ENCODE results near the gene POLRMT.
"Not testable (repeated sequence)": the region's sequence is repeated elsewhere in the genome, so short reads cannot be mapped to it uniquely, and the experiment has no call there.

POLRMT gene

DNA sequence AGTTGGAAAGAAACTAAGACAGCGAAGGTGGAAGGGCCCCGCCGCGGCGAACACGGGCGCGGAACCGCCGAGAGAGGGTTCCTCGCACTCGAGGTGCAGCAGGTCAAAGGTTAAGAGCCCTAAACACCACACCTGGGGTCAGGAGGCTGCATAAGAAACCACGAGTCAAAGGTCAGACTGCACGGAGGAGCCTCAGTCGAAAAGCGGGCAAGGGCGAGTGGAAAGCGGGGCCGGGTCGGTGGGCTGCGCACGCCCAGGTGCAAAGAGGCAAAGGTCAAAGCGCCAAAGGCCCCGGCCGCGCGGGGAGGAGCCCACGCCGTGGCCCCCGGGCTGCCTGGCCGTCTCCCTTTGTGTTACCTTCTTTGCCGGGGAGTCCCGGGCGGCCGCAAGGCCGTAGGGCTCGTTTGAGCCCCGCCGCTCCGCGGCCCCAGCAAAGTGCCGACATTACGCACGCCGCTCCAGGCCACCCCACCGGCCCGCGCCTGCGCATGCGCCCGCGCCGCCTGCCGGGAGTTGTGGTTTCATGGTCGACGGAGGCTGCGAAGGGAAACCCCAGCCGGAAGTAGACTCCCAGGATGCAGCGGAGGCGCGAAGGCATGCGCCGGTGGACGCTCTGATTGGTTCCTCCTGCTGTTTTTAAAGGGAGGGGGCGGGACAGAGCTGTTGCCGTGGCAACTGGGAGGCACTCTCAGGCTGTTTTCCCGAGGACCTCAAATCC, at the start of gene POLRMT:
POLRMT (minus strand) TSS at position 470 of the 718 bp plus-strand sequence; CDS start at position 445, 25 bp downstream.
- DNase-seq: peak; percentile 98

DNA sequence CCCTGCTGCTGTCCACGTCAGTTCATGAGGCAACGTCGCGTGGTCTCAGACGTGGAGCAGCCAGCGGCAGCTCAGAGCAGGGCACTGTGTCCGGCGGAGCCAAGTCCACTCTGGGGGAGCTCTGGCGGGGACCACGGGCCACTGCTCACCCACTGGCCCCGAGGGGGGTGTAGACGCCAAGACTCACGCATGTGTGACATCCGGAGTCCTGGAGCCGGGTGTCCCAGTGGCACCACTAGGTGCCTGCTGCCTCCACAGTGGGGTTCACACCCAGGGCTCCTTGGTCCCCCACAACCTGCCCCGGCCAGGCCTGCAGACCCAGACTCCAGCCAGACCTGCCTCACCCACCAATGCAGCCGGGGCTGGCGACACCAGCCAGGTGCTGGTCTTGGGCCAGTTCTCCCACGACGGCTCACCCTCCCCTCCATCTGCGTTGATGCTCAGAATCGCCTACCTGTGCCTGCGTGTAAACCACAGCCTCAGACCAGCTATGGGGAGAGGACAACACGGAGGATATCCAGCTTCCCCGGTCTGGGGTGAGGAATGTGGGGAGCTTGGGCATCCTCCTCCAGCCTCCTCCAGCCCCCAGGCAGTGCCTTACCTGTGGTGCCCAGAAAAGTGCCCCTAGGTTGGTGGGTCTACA, 49.5 kb upstream of the POLRMT start:
- DNase-seq: no peak

DNA sequence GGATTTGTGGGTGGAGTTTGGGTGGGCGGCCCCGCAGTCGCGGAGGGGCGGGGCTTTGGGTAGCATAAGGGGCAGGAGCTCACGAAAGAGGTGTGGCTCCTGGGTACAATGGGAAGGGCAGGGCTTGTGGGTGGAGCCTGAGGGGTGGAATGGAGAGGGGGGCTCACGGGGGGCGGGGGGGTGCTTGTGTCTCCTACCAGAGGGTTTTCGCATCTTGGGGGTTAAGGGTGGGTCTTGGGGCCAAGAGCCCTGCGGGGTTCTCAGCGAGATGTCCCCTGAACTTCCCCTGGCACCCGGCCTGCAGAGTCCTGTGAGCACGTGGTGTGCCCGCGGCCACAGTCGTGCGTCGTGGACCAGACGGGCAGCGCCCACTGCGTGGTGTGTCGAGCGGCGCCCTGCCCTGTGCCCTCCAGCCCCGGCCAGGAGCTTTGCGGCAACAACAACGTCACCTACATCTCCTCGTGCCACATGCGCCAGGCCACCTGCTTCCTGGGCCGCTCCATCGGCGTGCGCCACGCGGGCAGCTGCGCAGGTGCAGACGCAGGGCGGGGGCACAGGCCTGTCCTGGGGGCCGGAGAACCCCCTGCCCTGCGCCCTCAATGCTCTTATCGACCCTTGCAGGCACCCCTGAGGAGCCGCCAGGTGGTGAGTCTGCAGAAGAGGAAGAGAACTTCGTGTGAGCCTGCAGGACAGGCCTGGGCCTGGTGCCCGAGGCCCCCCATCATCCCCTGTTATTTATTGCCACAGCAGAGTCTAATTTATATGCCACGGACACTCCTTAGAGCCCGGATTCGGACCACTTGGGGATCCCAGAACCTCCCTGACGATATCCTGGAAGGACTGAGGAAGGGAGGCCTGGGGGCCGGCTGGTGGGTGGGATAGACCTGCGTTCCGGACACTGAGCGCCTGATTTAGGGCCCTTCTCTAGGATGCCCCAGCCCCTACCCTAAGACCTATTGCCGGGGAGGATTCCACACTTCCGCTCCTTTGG, 48.0 kb upstream of the POLRMT start:
- no peak for DNase-seq

DNA sequence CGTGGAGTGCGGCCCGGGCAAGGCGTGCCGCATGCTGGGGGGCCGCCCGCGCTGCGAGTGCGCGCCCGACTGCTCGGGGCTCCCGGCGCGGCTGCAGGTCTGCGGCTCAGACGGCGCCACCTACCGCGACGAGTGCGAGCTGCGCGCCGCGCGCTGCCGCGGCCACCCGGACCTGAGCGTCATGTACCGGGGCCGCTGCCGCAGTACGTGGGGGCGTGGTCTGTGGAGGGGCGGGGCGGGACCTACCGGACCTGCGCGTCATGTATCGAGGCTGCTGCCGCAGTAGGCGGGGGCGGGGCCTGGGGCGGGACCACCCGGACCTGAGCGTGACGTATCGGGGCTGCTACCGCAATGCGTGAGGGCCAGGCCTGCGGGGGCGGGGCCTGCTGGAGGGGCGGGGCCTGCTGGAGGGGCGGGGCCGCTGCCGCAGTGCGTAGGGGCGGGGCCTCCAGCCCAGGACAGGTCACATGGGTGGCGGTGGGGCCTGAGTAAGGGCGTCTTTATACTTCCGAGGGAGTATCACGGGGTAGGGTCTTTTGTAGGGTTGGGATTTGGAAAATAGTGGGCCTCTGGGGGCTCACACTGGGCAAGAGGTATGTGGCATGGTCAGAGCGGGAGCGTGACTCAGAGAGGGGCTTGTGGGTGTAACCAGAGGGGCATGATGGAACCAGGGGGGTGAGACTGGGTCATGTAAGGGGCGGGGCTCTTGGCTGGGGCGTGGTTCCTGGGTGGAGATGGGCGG, 47.1 kb upstream of the POLRMT start:
- DNase-seq: peak; percentile 100

DNA sequence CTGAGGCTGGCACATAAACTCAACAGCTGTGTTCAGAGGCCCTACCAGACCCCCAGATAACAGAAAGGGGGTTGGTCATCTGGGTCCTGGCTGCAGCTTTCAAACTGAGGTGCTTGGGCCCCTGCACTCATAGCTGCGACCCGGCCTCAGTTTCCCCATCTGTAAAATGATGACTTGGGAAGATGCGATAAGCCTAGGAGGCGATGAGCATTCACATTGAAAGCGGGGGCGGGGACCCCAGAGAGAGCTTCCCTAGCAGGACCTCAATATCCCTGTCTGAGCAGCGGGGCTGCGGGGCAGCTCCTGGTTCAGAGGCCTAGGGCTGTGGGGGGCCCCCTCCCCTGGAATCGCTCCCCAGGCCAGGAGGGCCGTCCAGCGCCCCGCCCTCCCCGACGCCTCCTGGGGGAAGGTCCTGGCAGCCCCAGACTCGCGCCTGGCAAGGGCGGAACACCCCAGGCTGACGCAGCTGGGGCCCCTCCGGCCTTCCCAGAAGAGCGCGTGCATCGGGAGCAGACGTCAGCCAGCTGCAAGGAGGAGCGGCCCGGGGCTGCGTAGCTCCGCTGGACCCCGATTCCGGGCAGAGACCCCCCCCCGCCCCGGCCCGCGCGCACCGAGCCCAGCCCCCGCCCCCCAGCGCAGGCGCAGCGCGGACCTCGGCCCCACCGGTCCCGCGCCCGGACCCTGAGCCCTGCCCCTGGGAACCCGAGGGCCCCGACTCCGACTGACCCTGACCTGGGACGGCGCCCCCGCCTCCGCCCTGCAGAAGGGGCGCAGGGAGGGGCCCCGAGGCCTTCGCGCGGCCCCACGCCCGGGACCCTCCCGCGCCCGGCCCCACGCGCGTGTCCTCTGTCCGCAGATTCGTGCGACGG, 46.3 kb upstream of the POLRMT start:
- DNase-seq: peak; percentile 45

DNA sequence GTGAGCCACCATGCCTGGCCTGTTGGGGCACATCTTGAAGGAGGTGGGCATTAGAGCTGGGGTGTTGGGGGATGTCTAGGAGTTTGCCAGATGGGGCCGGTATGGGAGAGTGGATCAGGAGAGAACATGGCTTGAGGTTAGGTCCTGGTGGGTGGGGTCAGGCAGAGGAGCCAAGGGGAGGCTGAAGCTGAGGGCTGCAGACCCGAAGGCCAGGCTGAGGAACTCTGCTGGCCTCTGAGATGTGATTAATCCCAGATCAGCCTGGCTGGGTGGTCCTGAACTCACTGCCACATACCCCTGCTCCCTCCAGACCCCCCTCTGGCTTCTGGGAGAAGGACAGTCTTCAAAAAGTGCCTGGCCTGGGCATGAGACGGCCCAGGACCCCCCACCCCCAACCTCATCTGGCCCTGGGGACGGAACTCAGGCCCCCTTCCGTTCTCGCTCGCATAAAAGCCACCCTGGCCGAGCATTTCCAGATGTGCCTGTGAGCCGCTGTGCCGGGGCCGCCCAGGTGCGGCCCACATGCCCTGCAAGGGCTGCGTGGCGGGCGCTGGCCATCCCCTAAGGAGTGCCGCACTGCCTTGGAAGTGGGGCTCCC, 45.6 kb upstream of the POLRMT start:
- DNase-seq: no peak

DNA sequence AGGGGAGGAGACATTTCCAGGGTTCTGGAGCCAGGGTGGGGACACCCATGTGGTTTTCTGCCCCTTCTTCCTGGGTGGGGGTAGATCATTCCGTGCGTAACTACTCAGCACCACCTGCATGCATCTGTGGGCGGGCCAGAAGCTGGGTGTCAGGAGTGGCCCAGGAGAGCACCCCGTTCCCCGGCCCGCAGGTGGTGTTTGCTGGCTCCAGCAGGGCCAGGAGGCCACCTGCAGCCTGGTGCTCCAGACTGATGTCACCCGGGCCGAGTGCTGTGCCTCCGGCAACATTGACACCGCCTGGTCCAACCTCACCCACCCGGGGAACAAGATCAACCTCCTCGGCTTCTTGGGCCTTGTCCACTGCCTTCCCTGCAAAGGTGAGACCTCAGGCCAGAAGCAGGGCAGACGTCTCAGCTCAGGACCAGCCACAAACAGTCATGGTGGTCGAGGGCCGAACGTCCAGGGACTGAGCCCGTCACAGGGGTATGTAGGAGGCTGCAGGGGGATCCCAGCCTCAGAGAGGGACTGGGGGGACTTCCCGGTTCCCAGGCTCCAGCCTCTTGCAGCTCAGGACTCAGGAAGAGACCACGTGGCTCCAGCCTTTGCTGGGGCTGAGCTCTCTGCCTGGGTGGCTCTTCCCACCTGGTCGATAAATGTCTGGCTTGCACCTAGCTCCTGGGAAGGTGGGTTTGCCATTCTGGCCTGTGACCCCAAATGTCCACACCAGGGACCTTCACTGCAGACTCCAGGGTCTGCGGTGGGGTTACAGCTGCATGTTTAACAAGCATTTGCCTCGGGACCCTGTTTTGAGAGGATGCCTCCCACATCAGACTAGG, 44.5 kb upstream of the POLRMT start:
- no peak for DNase-seq

DNA sequence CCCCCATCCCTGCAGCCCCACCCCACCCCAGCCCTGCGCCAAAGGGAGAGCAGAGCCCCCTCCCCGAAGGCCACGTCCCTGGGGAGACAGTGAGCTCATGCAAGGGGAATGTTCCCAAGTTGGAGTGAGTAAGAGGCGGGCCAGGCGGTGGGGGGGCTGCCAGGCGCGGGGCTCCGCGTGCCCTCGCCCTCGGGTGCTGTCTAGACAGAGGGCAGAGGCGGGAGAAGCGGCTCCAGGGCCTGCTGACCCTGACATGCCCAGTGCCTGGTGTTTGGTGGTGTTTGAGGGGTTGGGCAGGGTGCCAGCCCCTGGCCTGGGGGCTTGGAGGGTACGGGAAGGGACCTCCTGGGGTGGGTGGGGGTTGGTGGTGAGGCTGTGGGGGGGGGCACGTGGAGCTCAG, 43.9 kb upstream of the POLRMT start:
- DNase-seq: no peak

DNA sequence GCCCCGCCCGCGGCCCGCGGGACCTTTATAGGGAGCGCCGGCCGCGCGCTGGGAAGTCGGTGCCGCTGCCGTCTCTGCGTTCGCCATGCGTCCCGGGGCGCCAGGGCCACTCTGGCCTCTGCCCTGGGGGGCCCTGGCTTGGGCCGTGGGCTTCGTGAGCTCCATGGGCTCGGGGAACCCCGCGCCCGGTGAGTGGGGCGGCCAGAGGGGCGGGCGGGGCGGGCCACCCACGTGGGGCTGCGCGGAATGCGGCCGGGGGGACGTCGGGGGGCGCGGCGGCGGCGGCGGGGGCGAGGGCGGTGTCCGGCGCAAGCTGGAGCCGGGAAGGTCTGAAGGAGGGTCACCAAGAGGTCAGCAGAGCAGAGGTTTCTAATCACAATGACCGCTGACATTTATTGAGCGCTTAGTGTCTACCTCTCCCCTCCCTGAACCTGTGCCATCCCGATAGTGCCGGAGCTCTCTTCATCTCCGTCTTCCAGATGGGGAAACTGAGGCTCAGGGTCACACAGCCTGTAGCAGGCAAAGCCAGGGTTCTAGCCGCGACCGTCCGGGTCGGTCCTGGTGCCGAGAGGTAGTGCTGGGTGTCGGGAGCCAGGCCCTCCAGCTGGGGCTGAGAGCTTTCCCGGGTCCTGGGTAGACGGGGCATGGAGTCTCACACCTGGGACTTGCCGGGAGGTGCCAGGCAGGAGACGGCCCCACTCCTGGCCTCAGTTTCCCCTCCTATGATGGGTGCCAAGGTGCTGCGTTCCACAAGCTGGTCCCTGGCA, 43.2 kb upstream of the POLRMT start, which contains the start of gene FSTL3:
FSTL3 (plus strand) TSS at position 54 of the 767 bp plus-strand sequence; CDS start at position 86, 32 bp downstream.
- no peak for DNase-seq

DNA sequence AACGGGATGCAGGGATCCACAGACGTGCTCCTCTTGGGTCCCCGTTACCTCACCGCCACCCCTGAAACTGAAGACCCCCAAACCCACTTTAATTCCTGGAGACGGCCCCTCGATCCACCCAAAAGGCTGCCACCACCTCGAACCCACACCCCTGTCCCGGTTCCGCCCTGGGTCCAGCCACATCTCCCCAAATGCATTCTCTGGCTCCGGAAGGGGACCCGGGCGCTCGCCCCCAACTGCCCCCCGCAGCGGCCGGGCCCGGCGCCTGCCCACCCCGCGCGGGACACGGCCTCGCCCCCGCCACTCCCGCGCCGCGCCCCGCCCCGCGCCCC, 42.6 kb upstream of the POLRMT start:
- DNase-seq: no peak

DNA sequence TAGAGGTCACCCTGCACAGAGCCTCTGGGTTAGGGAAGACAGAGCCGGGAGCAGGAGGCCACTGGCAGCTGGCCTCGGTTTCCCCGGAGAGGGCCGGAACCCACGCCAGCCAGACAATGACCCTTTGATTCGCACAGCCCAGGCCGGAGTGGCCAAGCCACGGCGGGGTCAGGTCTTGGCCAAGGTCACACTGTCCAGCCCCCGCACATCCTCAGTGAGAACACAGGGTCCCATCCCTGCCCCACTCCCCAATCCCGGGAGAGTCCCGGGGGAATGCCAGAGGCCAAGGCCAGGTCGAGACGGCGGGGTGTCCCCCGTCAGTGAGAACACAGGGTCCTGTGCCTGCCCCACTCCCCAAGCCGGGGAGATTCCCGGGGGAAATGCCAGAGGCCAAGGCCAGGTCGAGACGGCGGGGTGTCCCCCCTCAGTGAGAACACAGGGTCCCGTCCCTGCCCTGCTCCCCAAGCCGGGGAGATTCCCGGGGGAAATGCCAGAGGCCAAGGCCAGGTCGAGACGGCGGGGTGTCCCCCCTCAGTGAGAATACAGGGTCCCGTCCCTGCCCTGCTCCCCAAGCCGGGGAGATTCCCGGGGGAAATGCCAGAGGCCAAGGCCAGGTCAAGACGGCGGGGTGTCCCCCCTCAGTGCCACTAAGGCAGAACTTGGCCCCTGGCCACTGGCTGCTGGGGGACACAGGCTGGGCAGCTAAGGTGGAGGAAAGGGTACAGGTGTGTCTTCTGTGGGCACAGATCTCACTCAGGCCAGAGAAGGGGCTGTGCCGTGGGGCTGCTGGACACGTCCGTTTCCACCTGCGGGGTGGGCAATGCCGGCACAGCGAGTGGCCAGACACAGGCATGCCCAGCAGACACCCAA, 41.2 kb upstream of the POLRMT start:
- no peak for DNase-seq

DNA sequence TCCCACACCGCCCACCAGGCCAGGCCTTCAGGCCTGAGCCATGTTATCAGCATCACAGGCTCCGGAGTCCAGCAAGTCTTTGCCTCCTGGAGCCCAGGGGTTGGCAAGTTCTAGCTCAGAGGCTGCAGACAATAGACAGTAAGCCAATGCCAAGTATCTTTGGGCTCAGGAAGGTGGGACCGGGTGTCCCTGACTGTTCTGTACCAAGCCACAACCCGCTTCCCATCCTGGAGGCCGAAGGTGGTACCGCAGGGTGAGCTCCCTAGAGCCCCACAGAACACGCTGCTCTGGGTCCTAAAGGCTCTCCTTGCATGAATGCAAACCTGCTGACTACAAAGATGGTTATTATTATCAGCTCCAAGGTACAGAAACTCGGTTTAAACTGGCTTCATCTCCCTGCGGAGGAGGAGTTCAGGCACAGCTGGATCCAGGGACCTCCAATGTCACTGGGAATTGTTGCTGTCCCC, 37.3 kb upstream of the POLRMT start:
- no peak for DNase-seq

DNA sequence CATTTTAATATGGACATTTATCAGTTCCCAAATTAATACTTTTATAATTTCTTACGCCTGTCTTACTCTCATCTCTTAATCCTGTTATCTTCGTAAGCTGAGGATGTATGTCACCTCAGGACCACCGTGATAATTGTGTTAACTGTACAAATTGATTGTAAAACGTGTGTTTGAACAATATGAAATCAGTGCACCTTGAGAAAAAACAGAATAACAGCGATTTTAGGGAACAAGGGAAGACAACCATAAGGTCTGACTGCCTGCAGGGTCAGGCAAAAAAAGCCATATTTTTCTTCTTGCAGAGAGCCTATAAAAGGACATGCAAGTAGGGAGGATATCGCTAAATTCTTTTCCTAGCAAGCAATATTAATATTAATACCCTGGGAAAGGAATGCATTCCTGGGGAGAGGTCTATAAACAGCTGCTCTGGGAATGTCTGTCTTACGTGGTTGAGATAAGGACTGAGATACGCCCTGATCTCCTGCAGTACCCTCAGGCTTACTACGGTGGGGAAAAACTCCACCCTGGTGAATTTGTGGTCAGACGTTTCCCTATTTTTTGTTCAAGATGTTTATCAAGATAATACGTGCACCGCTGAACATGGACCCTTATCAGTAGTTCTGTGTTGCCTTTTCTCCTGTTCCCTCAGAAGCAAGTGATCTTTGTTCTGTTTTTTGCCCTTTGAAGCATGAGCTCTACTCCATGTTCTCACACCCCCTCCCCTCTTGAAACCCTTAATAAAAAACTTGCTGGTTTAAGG, 35.5 kb upstream of the POLRMT start:
- DNase-seq: not testable (repeated sequence)

DNA sequence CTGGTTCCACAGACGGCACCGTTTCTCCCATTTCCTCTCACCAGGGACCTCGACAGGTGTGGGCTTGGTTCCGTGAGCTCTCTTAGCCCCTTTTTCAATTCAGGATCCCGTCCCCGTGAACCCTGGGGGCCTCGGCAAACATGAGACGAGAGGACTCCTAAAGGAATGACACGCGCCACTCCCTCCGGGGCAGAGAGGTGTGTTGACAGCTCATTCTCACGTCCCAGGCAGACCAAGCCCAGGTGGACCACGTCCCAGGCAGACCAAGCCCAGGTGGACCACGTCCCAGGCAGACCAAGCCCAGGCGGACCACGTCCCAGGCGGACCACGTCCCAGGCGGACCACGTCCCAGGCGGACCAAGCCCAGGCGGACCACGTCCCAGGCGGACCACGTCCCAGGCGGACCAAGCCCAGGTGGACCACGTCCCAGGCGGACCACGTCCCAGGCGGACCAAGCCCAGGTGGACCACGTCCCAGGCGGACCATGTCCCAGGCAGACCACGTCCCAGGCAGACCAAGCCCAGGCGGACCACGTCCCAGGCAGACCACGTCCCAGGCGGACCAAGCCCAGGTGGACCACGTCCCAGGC, 33.7 kb upstream of the POLRMT start:
- not testable (repeated sequence) for DNase-seq

DNA sequence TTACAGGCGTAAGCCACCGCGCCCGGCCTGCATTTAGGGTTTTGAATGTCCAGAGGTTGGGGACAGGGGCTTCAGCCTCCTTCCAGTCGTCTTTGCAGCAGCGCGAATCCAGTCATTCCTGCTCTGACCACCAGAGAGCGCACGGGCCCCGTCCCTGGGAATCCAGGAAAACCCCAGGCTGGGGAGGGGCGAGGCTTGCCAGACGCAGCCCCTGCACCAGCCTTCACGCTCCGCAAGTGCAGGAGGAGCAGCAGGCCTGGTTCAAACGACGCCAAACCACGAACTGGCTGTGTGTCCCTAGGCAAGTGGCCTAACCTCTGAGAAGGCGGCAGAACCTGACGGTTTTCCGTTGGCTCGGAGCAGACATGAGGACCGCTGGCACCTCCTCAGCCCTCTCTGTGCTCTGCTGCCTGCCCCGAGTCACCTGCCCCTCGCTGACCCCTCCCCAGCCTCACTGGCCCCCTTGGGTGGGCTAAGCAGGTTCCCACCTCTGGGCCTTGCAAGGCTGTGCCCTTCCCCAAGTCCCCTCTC, 31.6 kb upstream of the POLRMT start:
- peak; percentile 87 for DNase-seq

DNA sequence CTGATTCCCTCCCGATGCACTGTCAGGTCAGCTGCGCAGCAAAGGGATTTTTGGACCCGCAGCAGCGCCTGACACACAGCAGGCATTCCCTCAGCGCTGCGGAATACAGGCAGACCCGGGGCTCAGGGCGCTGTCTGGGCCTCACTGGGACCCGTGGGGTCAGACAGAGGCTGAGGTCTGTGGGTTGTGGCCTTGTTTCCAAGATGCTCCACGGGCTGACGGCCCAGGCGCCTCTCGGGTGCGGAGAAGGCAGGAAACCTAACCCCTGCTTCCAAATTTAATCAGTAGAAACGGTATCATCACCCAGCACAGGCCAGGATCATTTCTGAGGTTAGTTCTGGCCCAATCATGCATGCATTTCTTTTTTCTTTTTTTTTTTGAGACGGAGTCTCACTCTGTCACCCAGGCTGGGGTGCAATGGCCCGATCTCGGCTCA, 30.4 kb upstream of the POLRMT start:
- no peak for DNase-seq

All from CD4-positive, alpha-beta T cell treated with Interleukin-21 for 1 hour (primary cell).